PFSK-1 (cell line): Measurements from ENCODE around the gene XYLT1.

Experiments
- FOXP2 ChIP-seq: optimal IDR thresholded peaks from 2 replicates; pipeline ENCODE3; 2011; ENCODE audit warnings: borderline replicate concordance, control low read depth, inconsistent platforms; ENCODE audit not compliant: insufficient read depth; ENCODE audit errors: extremely low read length, extremely low read depth
- POLR2AphosphoS5 ChIP-seq: IDR thresholded peaks from 2 replicates; pipeline ENCODE4 v1.6.1; 2012; ENCODE audit warnings: low read depth, mild to moderate bottlenecking, control low read depth, low read length, moderate library complexity
- SIN3A ChIP-seq: IDR thresholded peaks from 2 replicates; pipeline ENCODE4 v1.6.1; 2012; ENCODE audit warnings: mild to moderate bottlenecking, low read length, moderate library complexity, borderline replicate concordance; ENCODE audit not compliant: insufficient read depth
- TAF1 ChIP-seq: IDR thresholded peaks from 2 replicates; pipeline ENCODE4 v1.6.1; 2012; ENCODE audit warnings: low read length, control low read depth, borderline replicate concordance; ENCODE audit not compliant: insufficient read depth
- TF ChIP-seq, protein P1 (sequence below), 2 experiments: IDR thresholded peaks; 2 replicates each; pipeline versions ENCODE4 v1.6.1 to v1.8.0; 2011 to 2012; ENCODE audit warnings: low read depth in 2 of 2, low read length in 2 of 2, control low read depth in 1 of 2, inconsistent platforms in 1 of 2, mild to moderate bottlenecking in 1 of 2, moderate library complexity in 1 of 2; ENCODE audit not compliant: insufficient read depth in 1 of 2

The XYLT1 gene

DNA sequence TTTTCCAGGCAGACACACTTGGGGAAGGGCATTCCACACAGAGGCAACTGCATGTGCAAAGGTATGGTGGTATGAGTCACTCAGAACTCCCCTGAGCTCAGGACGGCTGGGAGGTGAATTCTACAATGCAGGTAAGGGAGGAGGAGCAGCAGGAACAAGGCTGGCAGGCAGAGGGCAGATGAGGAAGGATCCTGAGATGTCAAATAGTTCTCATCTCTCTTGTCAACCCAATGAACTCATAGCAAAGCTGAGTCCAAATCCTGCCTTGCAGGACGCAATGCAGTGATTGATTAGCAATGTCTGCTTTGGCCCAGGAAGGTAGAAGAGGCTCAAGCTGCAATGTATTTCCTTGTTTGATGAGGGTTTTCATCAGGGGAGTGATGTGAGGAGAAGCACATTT is 243.5 kb downstream of the XYLT1 start:
- no peak for TF ChIP-seq POLR2AphosphoS5
- no peak for TF ChIP-seq FOXP2
- TF ChIP-seq SIN3A, result no peak
- TF ChIP-seq TAF1, result no peak
- TF ChIP-seq, protein P1, sequence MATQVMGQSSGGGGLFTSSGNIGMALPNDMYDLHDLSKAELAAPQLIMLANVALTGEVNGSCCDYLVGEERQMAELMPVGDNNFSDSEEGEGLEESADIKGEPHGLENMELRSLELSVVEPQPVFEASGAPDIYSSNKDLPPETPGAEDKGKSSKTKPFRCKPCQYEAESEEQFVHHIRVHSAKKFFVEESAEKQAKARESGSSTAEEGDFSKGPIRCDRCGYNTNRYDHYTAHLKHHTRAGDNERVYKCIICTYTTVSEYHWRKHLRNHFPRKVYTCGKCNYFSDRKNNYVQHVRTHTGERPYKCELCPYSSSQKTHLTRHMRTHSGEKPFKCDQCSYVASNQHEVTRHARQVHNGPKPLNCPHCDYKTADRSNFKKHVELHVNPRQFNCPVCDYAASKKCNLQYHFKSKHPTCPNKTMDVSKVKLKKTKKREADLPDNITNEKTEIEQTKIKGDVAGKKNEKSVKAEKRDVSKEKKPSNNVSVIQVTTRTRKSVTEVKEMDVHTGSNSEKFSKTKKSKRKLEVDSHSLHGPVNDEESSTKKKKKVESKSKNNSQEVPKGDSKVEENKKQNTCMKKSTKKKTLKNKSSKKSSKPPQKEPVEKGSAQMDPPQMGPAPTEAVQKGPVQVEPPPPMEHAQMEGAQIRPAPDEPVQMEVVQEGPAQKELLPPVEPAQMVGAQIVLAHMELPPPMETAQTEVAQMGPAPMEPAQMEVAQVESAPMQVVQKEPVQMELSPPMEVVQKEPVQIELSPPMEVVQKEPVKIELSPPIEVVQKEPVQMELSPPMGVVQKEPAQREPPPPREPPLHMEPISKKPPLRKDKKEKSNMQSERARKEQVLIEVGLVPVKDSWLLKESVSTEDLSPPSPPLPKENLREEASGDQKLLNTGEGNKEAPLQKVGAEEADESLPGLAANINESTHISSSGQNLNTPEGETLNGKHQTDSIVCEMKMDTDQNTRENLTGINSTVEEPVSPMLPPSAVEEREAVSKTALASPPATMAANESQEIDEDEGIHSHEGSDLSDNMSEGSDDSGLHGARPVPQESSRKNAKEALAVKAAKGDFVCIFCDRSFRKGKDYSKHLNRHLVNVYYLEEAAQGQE (IDR thresholded peaks at IDR 0.05; ENCODE audit: insufficient read depth in 1 of 2, low read depth in 2 of 2, low read length in 2 of 2), result no peak

DNA sequence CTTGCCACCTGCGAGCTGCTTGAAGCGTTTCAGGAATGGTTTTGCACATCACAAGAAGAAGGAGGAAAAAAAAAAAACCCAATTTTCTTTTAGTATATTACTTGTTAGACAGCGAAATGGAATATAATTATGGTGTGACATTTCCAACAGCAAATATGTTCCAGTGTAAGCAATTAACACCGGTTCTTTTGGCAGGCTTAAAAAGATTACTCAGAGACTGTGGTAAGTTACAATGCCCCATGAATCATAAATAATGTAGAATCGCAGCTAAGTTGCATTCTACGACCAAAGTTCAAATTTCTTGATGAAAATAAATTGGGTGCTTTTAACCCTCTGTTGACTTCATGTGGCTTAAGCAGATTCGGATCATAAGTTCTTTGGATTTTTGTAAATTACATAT is 245.2 kb downstream of the XYLT1 start:
- TF ChIP-seq SIN3A (no peak), POLR2AphosphoS5 (no peak), TAF1 (no peak), FOXP2 (no peak)
- TF ChIP-seq, protein P1 (IDR thresholded peaks at IDR 0.05; ENCODE audit: insufficient read depth in 1 of 2, low read depth in 2 of 2, low read length in 2 of 2), result no peak

DNA sequence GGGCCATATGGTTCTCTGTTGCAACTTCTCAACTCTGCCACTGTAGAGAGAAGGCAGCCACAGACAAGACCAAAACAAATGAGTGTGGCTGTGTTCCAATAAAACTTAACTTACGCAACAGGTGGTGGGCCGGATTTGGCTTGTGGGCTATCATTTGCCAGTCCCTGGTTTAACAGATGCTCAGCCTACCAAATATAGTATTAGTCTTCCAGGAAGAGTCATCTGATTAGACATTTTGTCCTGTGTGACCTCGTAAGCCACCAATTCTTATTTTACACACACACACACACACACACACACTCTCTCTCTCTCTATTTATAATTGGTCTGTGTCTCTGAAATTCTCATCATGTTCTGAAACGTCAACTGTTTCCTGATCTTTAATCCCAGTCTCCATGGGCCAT is 245.9 kb downstream of the XYLT1 start:
- TF ChIP-seq POLR2AphosphoS5 (no peak), TAF1 (no peak), FOXP2 (no peak), SIN3A (no peak)
- TF ChIP-seq, protein P1 (IDR thresholded peaks at IDR 0.05; ENCODE audit: insufficient read depth in 1 of 2, low read depth in 2 of 2, low read length in 2 of 2), result no peak

DNA sequence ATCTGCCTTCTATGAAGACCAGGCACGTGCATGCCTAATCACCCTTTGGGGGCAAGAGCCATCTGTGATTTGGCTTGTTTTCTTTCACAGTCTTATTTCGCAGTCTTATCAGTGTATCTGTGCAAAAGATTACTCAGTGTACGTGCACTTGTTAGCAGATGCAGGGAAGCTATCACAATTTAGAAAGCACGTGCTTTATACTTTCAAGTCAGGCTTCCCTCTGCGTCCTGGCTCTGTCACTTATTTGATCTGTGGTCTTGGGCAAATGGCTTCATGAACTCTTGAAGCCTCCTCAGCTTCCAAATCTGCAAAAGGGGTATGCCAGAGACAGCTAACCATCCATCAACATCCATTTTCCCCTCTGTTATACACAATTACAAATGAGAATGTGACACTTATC is 246.4 kb downstream of the XYLT1 start:
- no peak for TF ChIP-seq TAF1
- TF ChIP-seq FOXP2, result no peak
- TF ChIP-seq SIN3A, result no peak
- TF ChIP-seq, protein P1 (IDR thresholded peaks at IDR 0.05; ENCODE audit: insufficient read depth in 1 of 2, low read depth in 2 of 2, low read length in 2 of 2), result no peak
- no peak for TF ChIP-seq POLR2AphosphoS5

DNA sequence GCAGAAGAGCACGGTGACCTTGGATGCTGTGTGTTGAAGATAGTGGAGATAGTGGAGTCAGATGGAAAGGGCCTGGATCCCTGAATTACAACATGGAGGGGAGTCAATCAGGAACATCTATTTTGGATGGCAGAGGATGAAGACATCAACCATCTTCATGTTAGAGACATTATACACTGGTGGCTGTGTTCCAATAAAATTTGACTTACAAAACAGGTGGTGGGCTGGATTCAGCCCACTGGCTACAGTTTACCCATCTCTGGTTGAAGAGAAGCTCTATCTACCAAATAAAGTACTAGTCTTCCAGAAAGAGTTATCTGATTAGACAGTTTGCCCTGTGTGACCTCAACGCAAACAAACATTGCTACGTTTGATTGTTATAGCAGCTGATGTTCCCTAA is 247.2 kb downstream of the XYLT1 start:
- TF ChIP-seq TAF1 (no peak), FOXP2 (no peak), SIN3A (no peak), POLR2AphosphoS5 (no peak)
- TF ChIP-seq, protein P1 (IDR thresholded peaks at IDR 0.05; ENCODE audit: insufficient read depth in 1 of 2, low read depth in 2 of 2, low read length in 2 of 2), result no peak
